ENCODE data around the gene F7.
A peak's percentile ranks its signal among the peaks of the same experiment; 100 is the strongest.

The F7 gene

DNA sequence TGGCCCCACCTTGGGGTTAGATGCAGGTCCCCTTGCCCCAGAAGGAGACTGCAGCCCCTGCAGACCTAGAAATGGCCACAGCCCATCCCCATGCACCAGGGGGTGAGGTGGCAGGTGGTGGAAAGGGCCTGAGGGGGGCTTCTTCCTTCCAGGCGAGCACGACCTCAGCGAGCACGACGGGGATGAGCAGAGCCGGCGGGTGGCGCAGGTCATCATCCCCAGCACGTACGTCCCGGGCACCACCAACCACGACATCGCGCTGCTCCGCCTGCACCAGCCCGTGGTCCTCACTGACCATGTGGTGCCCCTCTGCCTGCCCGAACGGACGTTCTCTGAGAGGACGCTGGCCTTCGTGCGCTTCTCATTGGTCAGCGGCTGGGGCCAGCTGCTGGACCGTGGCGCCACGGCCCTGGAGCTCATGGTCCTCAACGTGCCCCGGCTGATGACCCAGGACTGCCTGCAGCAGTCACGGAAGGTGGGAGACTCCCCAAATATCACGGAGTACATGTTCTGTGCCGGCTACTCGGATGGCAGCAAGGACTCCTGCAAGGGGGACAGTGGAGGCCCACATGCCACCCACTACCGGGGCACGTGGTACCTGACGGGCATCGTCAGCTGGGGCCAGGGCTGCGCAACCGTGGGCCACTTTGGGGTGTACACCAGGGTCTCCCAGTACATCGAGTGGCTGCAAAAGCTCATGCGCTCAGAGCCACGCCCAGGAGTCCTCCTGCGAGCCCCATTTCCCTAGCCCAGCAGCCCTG is 12.8 kb downstream of the F7 start:
- CTCF ChIA-PET: no interaction called here
- H3K9me3 ChIP-seq (ENCODE audit: control insufficient read depth, insufficient read depth, low read depth, low read length): no peaks in the 10 kb centered on the region
- no peaks in the 10 kb centered on the region for H3K36me3 ChIP-seq (ENCODE audit: control insufficient read depth in 2 of 2, insufficient read depth in 1 of 2, low read length in 2 of 2)
- POLR2A ChIA-PET: no interaction called here
- H3K4me3 ChIP-seq (ENCODE audit: low read depth, low read length): no peak overlapping the region
- no peaks in the 10 kb centered on the region for H3K4me1 ChIP-seq (ENCODE audit: control insufficient read depth, insufficient read depth, low read length)
- H3K27ac ChIP-seq (ENCODE audit: extremely low read depth, low read depth, low read length): no peak overlapping the region
- TF ChIP-seq ZNF621 (tag by site-specific recombination; IDR thresholded peaks at IDR 0.05) (no peak), ZNF37A (tag by site-specific recombination; IDR thresholded peaks at IDR 0.05) (no peak), ZNF292 (tag by site-specific recombination; IDR thresholded peaks at IDR 0.05; ENCODE audit: borderline replicate concordance, low read depth) (no peak), ZNF639 (tag by site-specific recombination; IDR thresholded peaks at IDR 0.05) (no peak), ZNF664 (tag by site-specific recombination; IDR thresholded peaks at IDR 0.05) (no peak), ZNF341 (tag by site-specific recombination; IDR thresholded peaks at IDR 0.05; ENCODE audit: low read depth) (no peak), ZNF214 (tag by site-specific recombination; IDR thresholded peaks at IDR 0.05; ENCODE audit: borderline replicate concordance) (no peak), ZSCAN4 (tag by site-specific recombination; IDR thresholded peaks at IDR 0.05) (no peak), KLF16 (tag by site-specific recombination; IDR thresholded peaks at IDR 0.05) (no peak), TRIM28 (IDR thresholded peaks at IDR 0.05; ENCODE audit: borderline replicate concordance, low read length) (no peak), ZBTB26 (tag by site-specific recombination; optimal IDR thresholded peaks at IDR 0.05) (no peak), WT1 (tag by site-specific recombination; IDR thresholded peaks at IDR 0.05) (no peak), ZNF174 (tag by site-specific recombination; IDR thresholded peaks at IDR 0.05) (no peak), KLF7 (tag by site-specific recombination; IDR thresholded peaks at IDR 0.05; ENCODE audit: borderline replicate concordance) (no peak), ZBTB17 (tag by site-specific recombination; IDR thresholded peaks at IDR 0.05) (no peak), ZNF311 (tag by site-specific recombination; IDR thresholded peaks at IDR 0.05; ENCODE audit: borderline replicate concordance) (no peak)
- TF ChIP-seq, protein P1, sequence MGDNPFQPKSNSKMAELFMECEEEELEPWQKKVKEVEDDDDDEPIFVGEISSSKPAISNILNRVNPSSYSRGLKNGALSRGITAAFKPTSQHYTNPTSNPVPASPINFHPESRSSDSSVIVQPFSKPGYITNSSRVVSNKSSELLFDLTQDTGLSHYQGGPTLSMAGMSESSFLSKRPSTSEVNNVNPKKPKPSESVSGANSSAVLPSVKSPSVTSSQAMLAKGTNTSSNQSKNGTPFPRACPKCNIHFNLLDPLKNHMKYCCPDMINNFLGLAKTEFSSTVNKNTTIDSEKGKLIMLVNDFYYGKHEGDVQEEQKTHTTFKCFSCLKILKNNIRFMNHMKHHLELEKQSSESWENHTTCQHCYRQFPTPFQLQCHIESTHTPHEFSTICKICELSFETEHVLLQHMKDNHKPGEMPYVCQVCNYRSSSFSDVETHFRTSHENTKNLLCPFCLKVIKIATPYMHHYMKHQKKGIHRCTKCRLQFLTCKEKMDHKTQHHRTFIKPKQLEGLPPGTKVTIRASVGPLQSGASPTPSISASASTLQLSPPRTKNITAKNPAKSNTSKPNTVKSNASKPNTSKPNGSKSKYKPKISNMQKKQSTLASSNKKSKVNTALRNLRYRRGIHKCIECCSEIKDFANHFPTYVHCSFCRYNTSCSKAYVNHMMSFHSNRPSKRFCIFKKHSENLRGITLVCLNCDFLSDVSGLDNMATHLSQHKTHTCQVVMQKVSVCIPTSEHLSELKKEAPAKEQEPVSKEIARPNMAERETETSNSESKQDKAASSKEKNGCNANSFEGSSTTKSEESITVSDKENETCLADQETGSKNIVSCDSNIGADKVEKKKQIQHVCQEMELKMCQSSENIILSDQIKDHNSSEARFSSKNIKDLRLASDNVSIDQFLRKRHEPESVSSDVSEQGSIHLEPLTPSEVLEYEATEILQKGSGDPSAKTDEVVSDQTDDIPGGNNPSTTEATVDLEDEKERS (tag by site-specific recombination; IDR thresholded peaks at IDR 0.05): no peak

GRCh38 chr13:113119166-113119821 is 13.7 kb downstream of the F7 start:
- ChIA-PET CTCF (interaction anchor here (0.5 kb wide), 1 partner anchor 84 kb away, joined by 3 read pairs; no protein-coding TSS in a partner anchor), POLR2A (no interaction called here)
- Histone ChIP-seq H3K9me3 (ENCODE audit: control insufficient read depth, insufficient read depth, low read depth, low read length) (no peaks in the 10 kb centered on the region), H3K36me3 (ENCODE audit: control insufficient read depth in 2 of 2, insufficient read depth in 1 of 2, low read length in 2 of 2) (no peaks in the 10 kb centered on the region), H3K4me1 (ENCODE audit: control insufficient read depth, insufficient read depth, low read length) (no peaks in the 10 kb centered on the region), H3K27ac (ENCODE audit: extremely low read depth, low read depth, low read length) (no peak overlapping the region), H3K4me3 (ENCODE audit: low read depth, low read length) (no peak overlapping the region)
- TF ChIP-seq KLF9 (tag by site-specific recombination; IDR thresholded peaks at IDR 0.05; ENCODE audit: low read depth) (no peak), ZSCAN4 (tag by site-specific recombination; IDR thresholded peaks at IDR 0.05) (peak; percentile 98)

Measured in HEK293 (cell line).